OCI-M2 (cell line): ENCODE results near the gene PNPT1.

Experiments used
- DNase-seq: peaks from one replicate; lab custom pipeline; 2025; ENCODE audit not compliant: unreplicated experiment; lab: John Stamatoyannopoulos, UW

Gene PNPT1

GRCh38 chr2:55672630-55673029 lies 21.0 kb downstream of the PNPT1 start:
- no peak for DNase-seq

- no peak for DNase-seq
Observed at GRCh38 chr2:55668956-55669355, 24.7 kb downstream of the PNPT1 start.

- no peak for DNase-seq
Observed at GRCh38 chr2:55653255-55653654, 40.4 kb downstream of the PNPT1 start.

GRCh38 chr2:55649211-55649610 lies 44.4 kb downstream of the PNPT1 start:
- no peak for DNase-seq

- DNase-seq: no peak
Observed at GRCh38 chr2:55636831-55637230, 56.8 kb downstream of the PNPT1 start.

- DNase-seq: no peak
Observed at GRCh38 chr2:55628931-55629330, 64.7 kb downstream of the PNPT1 start.

- DNase-seq: no peak
Observed at GRCh38 chr2:55627915-55628314, 65.7 kb downstream of the PNPT1 start.

- DNase-seq: no peak
Observed at GRCh38 chr2:55621802-55622201, 71.8 kb downstream of the PNPT1 start.

GRCh38 chr2:55620123-55620779 lies 73.4 kb downstream of the PNPT1 start:
- DNase-seq: no peak

- DNase-seq: no peak
Observed at GRCh38 chr2:55618275-55619055, 75.2 kb downstream of the PNPT1 start.

GRCh38 chr2:55618025-55618274 lies 75.7 kb downstream of the PNPT1 start:
- DNase-seq: no peak

- DNase-seq: peak; percentile 87
Observed at GRCh38 chr2:55617175-55618024, 76.2 kb downstream of the PNPT1 start, which contains the start of gene PPP4R3B. Gene PPP4R3B, minus strand, starts transcription at chr2:55617622. Its CDS starts 337 bp downstream, at chr2:55617285.

GRCh38 chr2:55616551-55617174 lies 77.0 kb downstream of the PNPT1 start:
- no peak for DNase-seq

GRCh38 chr2:55611997-55612396 lies 81.6 kb downstream of the PNPT1 start:
- DNase-seq: no peak

GRCh38 chr2:55610954-55611743 lies 82.5 kb downstream of the PNPT1 start:
- no peak for DNase-seq

- DNase-seq: no peak
Observed at GRCh38 chr2:55609938-55610578, 83.6 kb downstream of the PNPT1 start.

GRCh38 chr2:55609193-55609794 lies 84.3 kb downstream of the PNPT1 start:
- no peak for DNase-seq

GRCh38 chr2:55607717-55608116 lies 85.9 kb downstream of the PNPT1 start:
- DNase-seq: no peak

- DNase-seq: no peak
Observed at GRCh38 chr2:55604027-55604565, 89.5 kb downstream of the PNPT1 start.
